Measurements from ENCODE around the gene PPP3CA.

- TF ChIP-seq, protein P1, sequence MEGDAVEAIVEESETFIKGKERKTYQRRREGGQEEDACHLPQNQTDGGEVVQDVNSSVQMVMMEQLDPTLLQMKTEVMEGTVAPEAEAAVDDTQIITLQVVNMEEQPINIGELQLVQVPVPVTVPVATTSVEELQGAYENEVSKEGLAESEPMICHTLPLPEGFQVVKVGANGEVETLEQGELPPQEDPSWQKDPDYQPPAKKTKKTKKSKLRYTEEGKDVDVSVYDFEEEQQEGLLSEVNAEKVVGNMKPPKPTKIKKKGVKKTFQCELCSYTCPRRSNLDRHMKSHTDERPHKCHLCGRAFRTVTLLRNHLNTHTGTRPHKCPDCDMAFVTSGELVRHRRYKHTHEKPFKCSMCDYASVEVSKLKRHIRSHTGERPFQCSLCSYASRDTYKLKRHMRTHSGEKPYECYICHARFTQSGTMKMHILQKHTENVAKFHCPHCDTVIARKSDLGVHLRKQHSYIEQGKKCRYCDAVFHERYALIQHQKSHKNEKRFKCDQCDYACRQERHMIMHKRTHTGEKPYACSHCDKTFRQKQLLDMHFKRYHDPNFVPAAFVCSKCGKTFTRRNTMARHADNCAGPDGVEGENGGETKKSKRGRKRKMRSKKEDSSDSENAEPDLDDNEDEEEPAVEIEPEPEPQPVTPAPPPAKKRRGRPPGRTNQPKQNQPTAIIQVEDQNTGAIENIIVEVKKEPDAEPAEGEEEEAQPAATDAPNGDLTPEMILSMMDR (IDR thresholded peaks at IDR 0.05) = no peak
- no peak for TF ChIP-seq EZH2 (IDR thresholded peaks at IDR 0.05)
These were observed 12.3 kb downstream of the PPP3CA start for GRCh38 chr4:101334963-101335572.

Measured in neural progenitor cell (in vitro differentiated cells).